ENCODE measurements around the gene STC2. TPM values are rescaled to one million over a fixed set of nuclear protein-coding genes. Genes with fewer than 3 reads are reported as not detected.

The STC2 gene
- total RNA-seq, 2 donors from 2014 or later: 4.2 to 39.5 TPM

DNA sequence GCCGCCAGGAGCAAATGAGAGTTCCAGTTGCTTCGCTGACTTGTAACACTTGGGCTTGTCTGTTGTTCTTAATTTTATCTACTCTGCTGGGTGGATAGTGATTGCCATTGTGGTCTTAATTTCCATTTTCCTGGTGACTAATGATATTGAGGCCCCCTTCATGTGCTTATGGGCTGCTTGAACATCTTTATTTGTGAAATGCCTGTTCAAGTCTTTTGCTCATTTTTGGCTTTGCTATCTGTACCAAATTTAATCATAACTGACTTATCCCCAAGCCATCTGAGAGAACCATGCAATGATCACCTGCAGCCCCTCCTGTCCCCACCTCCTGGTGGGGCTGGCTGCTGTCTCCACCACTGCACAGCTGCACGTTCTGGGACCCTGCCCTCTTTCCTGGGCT, 20.5 kb downstream of the STC2 start:
- Mint-ChIP-seq H3K9me3 (peaks cover 3 to 10% of the 10 kb centered on the region in 2 donors), H3K27ac (no peak overlapping the region), H3K36me3 (no peaks in the 10 kb centered on the region)
- DNase-seq (ENCODE audit: low spot score in 2 of 2) (no peak), ATAC-seq (no peak)

DNA sequence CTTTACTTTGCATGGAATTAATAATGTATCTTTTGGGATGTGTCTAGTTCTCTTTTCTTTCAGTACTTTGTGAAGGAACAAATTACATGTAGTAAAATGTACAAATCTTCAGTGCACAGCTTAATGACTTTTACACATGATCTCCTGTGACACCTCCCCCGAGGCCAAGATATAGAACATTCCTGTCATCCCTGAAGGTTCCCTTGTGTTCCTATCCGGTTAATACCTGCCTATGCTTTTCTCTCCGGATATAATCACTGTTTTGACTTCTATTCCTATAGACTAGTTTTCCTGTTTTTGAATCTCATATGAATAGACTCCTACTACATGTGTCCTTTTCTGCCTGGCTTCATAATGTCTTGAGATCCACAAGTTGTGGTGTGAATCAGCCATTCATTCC, 21.5 kb downstream of the STC2 start:
- DNase-seq (ENCODE audit: low spot score in 2 of 2) (no peak), ATAC-seq (no peak)
- Mint-ChIP-seq H3K36me3 (no peaks in the 10 kb centered on the region), H3K9me3 (peaks cover 3 to 10% of the 10 kb centered on the region in 2 donors), H3K27ac (no peak overlapping the region)

DNA sequence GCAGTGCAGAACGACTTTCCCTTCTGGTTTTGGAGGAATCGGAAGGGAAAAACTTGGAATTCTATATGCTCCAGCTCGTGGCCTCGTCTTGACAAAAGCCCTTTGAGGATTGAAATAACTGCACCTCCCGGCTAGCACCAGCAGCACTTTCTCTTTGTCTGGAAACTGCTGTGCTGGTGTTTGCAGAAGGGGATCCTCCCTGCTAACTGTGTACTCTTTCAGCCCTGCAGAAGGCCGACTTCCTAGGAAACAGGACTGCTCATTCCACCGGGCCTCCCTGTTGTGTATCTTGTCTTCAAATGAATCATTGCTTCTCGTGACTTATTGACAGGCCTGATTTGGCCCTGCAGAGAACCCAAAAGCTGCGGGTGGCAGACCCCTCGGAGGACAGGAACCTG, 23.6 kb downstream of the STC2 start:
- Mint-ChIP-seq H3K36me3 (no peaks in the 10 kb centered on the region), H3K9me3 (peaks cover 3 to 10% of the 10 kb centered on the region in 2 donors), H3K27ac (no peak overlapping the region)
- no peak for ATAC-seq
- DNase-seq (ENCODE audit: low spot score in 2 of 2): no peak

DNA sequence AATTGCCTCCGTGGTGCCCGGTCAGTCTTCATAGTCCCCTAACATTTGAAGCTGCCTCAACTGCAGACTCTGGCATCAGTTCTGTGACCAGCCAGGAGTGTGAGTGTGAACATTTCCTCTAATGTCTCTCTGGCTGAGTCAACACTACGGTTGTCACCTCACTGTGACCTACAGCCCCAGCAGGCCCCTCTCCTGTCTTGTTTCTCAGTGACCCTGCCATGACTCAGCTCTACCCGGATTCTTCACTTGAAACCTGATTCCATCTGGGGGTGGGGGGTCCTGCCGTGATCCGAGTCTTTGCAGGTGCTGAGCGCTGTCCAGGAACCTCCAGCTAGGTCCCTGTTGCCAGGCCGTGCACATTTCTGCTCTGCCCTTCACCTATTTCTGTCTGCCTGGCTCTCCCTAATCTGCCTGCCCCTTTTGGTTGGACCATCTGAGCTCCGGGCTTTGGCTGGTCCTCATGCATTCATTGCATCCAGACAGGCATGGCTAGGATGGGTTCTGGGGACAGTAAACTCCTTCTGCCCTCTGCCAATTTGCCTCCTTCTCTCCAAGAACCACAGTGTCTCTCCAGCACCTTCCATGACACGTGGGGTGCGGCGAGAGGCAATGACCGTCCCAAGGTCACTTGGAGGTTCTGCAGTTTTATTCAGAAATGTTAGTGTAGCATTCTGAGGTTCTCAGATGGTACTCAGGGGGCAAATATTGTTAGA, 24.2 kb downstream of the STC2 start:
- ATAC-seq: peak in 1 of 2 donors; percentile 24
- no peaks in the 10 kb centered on the region for H3K36me3 Mint-ChIP-seq
- DNase-seq (ENCODE audit: low spot score in 2 of 2): peak in 1 of 2 donors; percentile 21
- H3K9me3 Mint-ChIP-seq: peaks cover 3 to 10% of the 10 kb centered on the region in 2 donors
- H3K27ac Mint-ChIP-seq: no peak overlapping the region

DNA sequence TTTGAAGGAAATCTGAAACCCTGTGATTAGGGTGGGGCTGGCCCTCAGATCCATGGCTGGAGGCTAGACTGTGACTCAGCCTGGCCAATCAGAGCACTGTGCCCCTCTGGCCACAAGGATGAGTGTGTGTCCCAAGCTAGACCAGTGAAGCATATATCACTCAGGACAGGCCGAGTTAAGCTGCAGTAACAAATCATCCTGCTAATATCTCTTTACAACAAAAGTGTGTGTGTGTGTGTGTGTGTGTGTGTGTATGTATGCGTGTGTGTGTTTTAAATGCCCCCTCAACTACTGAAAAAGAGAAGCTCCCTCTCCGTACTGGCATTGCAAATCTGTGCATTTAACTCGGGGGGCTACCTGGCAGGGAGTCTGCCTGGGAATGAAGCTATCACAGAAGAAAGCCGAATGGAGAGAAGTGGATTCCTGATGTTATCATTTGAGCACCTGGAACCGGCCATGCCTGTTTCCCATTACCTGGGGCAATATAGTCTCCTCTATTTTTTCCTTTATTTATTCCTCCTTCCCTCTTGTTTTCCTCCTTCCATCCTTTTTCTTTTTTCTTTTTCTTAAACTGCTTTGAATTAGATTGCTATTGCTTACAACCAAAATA, 25.6 kb downstream of the STC2 start:
- no peaks in the 10 kb centered on the region for H3K36me3 Mint-ChIP-seq
- peak overlapping the region in 1 of 2 donors; percentile 4 for H3K27ac Mint-ChIP-seq
- no peak for ATAC-seq
- peaks cover under 1% of the 10 kb centered on the region in 2 donors for H3K9me3 Mint-ChIP-seq
- DNase-seq (ENCODE audit: low spot score in 2 of 2): peak in 1 of 2 donors; percentile 6

DNA sequence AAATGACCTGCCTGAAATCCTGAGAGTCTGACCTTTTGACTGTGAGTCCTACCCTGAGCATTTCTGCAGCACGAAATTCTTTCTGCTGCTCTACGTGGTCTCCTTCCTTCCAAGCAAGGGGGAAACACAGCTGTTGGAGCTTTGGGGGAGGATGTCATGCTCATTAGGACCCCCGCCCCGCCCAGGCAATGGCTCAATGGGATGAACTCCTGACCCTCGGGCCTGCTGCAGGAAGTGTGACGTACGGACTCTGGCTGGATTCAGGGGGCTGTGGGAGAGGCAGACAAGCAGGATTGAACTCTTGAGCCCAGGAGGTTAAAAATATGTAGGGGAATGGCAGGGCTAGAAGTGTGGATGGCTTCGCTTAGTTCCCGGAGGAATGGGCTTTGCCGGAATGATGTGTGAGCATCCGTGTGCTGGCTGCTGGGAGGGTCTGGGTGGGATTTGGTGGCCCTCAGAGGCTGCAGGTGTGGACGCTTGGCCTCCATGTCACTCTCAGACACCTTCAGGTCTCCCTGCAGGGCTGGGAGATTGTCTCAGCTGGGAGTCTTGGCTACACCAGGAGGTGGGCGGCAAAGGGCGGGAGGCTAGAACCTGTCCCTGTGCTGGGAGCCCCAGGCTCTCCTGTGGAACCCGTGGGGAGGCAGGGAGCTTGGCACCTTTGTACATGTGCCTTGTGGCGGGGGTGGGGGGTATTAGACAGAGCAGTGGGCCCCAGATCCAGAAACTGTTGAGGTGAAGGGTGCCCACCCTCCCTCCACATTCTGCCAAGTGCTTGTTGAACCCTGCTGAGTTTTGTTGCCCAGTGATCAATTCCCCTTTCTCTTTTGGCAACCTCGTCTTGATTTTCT, 26.3 kb downstream of the STC2 start:
- H3K27ac Mint-ChIP-seq: peak overlapping the region in 1 of 2 donors; percentile 4
- ATAC-seq (no peak), DNase-seq (ENCODE audit: low spot score in 2 of 2) (peak in 1 of 2 donors; percentile 21)
- H3K36me3 Mint-ChIP-seq: no peaks in the 10 kb centered on the region
- H3K9me3 Mint-ChIP-seq: no peaks in the 10 kb centered on the region

DNA sequence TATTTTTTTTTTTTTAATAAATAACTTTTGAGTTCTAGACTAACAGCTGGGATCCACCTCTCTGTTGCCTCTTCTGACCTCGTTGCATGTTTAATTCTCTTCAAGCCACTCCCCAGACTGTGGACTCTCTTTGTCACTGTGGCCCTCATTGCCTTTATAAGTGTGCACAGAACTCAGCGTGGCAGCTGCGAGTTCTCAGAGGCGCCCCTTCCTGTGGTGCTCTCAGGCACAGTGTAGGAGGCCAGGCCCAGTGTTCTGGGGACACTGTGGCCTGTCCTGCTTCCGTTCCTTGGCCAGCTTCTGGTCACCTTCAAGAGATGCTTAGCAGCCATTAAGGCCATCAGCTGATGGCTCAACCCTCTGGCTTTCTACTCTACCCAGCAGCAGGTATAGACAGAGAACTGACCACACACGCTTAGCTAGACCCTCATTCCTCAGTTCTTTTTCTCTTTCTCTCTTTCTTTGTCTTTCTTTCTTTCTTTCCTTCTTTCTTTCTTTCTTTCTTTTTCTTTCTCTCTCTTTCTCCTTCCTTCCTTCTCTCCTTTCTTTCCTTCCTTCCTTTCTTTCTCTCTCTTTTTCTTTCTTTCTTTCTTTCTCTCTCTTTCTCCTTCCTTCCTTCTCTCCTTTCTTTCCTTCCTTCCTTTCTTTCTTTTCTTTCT, 27.7 kb downstream of the STC2 start:
- no peak for DNase-seq (ENCODE audit: low spot score in 2 of 2)
- Mint-ChIP-seq H3K9me3 (no peaks in the 10 kb centered on the region), H3K36me3 (no peaks in the 10 kb centered on the region), H3K27ac (peak overlapping the region in 1 of 2 donors; percentile 37)
- no peak for ATAC-seq

DNA sequence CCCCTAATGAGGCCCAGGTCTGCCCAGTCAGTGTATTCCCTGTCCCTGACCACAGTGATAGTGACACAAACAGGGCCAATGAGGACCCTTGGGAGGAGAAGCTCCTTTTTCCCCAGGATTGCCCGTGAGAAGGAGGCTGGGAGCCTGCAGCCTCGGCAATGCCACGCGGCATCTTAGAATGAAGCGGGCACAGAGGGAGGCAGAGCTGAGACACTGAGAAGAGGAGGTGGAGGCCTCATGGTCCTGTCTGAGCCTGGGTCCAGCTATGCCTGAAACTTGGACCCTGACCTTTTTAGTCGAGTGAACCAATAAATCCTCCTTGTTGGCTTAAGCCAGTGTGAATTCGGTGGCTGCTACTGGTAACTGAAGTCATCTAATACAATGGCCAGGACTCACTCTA, 28.4 kb downstream of the STC2 start:
- Mint-ChIP-seq H3K9me3 (no peaks in the 10 kb centered on the region), H3K36me3 (no peaks in the 10 kb centered on the region), H3K27ac (peak overlapping the region in 1 of 2 donors; percentile 44)
- no peak for ATAC-seq
- DNase-seq (ENCODE audit: low spot score in 2 of 2): no peak

DNA sequence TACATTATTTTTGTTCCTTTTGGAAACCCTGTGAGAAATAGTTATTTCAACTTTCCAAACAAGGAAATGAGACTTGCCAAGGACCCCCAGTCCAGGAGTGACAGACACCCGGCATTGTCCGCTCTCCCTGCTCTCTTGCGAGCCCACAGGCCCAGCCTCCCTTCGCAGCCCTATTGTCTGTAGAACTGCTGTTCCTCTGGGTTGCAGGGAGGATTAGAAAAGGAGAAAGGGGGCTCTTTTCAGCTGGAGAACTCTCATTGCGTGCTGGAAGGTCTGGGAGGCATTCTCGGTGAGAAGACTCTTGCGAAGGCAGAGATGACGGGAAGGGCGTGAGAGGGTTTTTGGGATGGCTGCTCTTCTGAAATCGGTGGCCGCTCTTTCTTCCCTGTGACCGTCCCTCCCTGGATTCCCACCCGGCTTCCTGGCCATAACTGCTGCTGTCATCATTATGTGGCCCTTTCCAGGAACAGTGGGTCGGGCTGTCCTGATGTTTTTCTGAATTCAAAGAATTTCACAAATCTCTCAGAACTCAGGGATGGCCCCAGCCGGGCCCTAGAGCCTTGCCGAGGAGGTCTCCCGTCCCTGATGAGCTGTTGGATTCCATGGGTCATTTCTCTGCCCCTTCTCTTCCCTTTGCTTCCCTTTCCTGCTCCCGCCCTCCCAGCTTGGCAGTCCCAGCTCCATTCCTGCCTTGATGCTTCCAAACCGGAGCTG, 29.8 kb downstream of the STC2 start:
- H3K36me3 Mint-ChIP-seq: no peaks in the 10 kb centered on the region
- DNase-seq (ENCODE audit: low spot score in 2 of 2) (peak in 1 of 2 donors; percentile 4), ATAC-seq (no peak)
- no peaks in the 10 kb centered on the region for H3K9me3 Mint-ChIP-seq
- H3K27ac Mint-ChIP-seq: no peak overlapping the region

DNA sequence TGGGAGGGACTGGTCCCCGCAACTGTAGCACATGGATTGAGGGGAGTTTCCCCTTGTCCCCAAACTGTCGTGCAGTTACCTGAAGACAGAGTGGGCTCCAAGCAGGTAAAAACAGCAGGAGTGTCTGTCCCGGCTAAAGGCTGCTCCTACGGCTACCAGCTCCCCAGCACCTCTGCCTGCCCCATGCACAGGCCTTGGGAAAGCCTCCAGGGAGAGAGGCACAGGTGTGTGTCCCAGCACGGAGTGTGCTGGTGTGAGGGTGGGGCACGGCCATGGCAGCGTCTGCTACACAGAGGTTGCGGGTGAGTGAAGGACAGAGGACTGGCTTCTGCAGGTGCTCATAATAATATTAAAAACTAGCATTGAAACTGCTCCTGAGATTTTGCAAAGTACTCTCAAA, 30.4 kb downstream of the STC2 start:
- ATAC-seq: no peak
- H3K9me3 Mint-ChIP-seq: no peaks in the 10 kb centered on the region
- no peak overlapping the region for H3K27ac Mint-ChIP-seq
- H3K36me3 Mint-ChIP-seq: no peaks in the 10 kb centered on the region
- DNase-seq (ENCODE audit: low spot score in 2 of 2): no peak

DNA sequence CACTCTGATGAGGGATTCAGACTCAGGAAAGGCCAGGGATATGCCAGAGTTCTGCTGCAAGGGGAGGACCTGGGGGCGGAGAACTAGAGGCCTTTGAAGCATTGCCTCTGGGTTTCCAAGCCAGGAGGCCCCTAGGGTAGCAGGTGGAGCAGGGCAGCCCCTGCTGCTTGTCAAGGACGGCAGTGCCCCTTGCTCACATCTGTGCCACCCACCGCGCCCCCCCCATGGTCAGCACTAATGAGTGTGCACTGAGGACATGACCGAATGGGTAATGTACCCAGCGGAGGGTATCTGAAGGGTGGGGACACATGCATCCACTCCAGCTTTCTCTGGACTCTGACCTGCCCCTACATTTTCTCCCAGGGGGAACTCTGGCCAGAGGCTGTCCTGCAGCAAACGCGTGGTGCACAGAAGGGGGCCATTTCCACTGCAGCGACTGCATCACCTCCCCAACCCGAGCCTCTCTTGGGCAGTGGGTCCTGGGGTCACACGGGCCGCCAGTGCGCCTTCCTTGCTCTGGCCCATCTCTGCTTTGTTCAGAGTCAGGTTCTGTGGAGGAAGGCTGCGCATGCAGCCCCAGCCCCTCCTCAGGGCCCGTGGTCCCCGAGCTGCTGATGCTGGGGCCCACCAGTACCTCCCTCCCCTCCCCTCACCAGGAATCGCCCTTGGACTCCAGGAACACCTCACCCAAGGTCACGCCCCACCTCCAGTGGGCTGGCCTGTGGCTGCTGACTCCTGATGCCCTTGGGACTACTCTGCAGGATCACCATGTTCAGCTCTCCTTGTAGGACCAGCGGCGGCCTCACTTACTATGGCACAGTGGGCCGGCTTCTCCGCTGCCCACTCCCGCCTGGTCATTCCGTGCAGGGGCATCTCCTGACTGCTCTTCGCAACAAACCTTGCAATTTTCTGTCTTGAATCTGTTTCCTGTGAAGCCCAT, 31.2 kb downstream of the STC2 start:
- Mint-ChIP-seq H3K36me3 (no peaks in the 10 kb centered on the region), H3K9me3 (no peaks in the 10 kb centered on the region)
- no peak for ATAC-seq

DNA sequence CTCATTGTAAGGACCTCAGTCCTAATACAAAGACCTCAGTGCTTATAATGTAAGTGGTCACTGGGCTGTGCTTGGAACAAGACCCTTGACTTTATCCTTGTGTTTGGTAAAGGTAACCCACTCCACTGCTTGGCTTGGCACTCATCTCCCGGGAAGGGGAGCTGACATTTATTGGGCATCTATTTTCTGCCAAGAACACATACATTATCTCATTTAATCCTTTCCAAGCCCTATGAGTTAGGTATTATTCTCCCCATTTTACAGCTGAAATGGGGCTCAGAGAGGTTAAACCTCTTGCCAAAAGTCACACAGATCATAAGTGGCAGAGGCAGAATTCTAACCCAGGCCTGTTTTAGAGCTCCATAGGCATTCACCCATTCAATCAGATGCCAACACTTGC, 32.4 kb downstream of the STC2 start:
- DNase-seq (ENCODE audit: low spot score in 2 of 2): no peak
- no peak overlapping the region for H3K27ac Mint-ChIP-seq
- H3K9me3 Mint-ChIP-seq: no peaks in the 10 kb centered on the region
- no peak for ATAC-seq
- H3K36me3 Mint-ChIP-seq: no peaks in the 10 kb centered on the region

More for the DNA sequence above, 31.2 kb downstream of the STC2 start:
- no peak for DNase-seq (ENCODE audit: low spot score in 2 of 2)
- no peak overlapping the region for H3K27ac Mint-ChIP-seq

DNA sequence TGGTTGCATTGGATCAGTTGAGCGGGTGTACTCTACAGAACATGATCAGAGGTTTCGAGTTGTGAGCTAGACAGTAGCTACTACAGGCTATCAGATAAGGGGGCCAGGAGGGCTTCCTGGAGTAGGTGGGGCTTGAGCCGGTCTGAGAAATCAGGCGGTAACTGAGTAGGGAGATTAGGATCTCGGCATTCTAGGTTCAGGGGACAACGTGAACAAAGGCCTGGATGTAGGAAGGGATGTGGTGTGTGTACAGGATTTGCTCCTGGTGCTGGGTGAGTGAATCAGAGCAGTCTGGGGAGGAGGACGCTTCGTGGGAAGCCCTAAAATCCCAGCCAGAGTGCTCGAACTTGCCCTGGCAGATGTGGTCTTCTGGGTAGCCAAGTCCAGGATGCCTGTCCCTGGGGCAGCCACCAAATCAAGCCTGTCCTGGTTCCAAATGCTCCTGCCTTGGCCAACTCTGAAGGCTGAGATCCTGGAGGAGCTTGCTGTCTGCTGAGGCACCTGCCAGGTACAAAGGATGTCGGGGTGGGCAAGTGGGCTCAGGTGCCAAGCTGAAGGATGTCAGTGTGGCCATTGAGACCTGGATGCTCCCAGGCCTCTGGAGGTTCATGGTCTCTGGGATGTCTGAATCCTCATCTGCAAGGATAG, 33.4 kb downstream of the STC2 start:
- ATAC-seq (peak in 1 of 2 donors; percentile 10), DNase-seq (ENCODE audit: low spot score in 2 of 2) (no peak)
- no peak overlapping the region for H3K27ac Mint-ChIP-seq
- H3K36me3 Mint-ChIP-seq: no peaks in the 10 kb centered on the region
- no peaks in the 10 kb centered on the region for H3K9me3 Mint-ChIP-seq

DNA sequence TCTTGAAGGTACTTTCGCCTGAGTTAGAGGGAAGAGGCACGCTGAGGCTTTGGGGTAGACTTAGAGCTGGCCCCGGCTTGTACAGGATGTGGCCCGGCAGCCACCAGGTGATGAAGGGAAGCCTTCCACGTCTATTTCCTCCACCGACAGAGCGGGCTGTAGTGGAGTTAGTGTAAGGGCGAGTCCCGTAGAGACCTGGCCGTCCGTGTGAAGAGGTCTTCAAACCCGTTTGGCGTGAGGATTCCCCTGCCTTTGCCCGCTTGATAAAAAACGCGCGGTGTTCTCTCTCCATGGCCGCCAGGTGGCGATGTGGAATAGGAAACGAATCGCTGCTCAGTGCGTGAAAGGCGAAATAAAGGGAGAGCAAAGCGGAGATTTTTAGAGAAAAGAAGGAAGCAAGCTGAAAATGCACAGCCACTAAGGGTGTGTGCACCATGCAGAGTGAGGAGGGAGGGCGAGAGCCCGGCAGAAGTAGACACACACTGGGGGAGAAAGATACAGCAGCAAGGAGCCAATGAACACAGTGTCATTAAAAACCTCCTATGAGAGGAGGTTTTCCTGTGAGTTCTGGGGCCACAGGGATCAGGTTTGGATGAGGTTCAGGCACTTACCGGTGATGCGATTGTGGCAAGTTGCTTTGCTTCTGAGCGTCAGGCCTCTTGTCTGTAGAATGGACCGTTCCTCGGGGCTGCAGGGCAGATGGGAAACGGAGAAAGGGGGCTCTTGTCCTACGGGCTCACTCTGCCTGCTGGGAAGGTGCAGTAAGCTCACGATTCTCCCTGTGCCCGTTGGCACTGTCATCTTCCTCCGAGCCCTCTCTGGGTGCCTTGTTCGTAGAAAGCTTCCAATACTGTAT, 34.2 kb downstream of the STC2 start:
- peak; percentile 74 to 87 for ATAC-seq
- DNase-seq (ENCODE audit: low spot score in 2 of 2): peak; percentile 67 to 84
- no peaks in the 10 kb centered on the region for H3K9me3 Mint-ChIP-seq
- no peaks in the 10 kb centered on the region for H3K36me3 Mint-ChIP-seq
- H3K27ac Mint-ChIP-seq: no peak overlapping the region

Measured in activated naive CD4-positive, alpha-beta T cell treated with anti-CD3 and anti-CD28 coated beads, Interleukin-2, amount 50 U/mL, for 72 hours (primary cell).